SH-SY5Y (cell line): ENCODE results near the gene AXIN1.

ENCODE experiments used
- GATA2 ChIP-seq: IDR thresholded peaks from 2 replicates; pipeline ENCODE4 v1.6.1; 2011; ENCODE audit warnings: mild to moderate bottlenecking, low read depth, low read length
- GATA3 ChIP-seq: IDR thresholded peaks from 2 replicates; pipeline ENCODE4 v1.6.1; 2011; ENCODE audit warnings: low read depth, mild to moderate bottlenecking, low read length, moderate library complexity

- TF ChIP-seq GATA3 (no peak), GATA2 (no peak)
These were observed 25.0 kb upstream of the AXIN1 start for GRCh38 chr16:377419-377951.
